Measurements from ENCODE around the gene B3GNT7.
"Not testable (repeated sequence)": the region's sequence is repeated elsewhere in the genome, so short reads cannot be mapped to it uniquely, and the experiment has no call there.

Gene B3GNT7

DNA sequence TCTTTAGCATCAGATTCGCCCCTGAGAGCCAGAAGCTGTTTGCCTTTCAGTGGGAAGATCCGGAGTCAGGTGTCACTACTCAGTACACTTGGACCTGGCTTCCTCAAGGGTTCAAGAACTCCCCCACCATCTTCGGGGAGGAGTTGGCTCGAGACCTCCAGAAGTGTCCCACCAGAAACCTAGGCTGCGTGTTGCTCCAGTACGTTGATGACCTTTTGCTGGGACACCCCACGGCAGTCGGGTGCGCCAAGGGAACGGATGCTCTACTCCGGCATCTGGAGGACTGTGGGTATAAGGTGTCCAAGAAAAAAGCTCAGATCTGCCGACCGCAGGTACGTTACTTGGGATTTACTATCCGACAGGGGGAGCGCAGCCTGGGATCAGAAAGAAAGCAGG, 8.7 kb downstream of the B3GNT7 start:
- DNase-seq, result not testable (repeated sequence)

DNA sequence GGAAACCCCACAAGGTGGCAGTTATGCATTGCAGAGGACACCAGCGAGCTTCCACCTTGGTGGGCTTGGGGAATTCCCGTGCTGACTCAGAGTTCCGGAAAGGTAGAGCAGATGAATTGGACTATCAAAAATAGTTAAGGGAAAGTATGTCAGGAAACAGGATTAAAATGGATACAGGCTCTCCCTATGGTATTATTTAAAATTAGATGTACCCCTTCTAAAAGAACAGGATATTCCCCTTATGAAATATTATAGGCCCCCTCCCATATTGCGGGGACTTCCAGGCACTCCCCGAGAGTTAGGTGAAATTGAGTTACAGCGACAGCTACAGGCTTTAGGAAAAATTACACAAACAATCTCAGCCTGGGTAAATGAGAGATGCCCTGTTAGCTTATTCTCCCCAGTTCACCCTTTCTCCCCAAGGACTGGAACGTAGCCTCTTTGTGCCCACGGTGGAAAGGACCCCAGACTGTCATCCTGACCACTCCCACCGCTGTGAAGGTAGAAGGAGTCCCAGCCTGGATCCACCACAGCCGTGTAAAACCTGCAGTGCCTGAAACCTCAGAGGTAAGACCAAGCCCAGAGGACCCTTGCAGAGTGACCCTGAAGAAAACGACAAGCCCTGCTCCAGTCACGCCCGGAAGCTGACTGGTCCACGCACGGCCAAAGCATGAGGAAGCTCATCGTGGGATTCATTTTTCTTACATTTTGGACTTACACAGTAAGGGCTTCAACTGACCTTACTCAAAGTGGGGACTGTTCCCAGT, 10.3 kb downstream of the B3GNT7 start:
- peak; percentile 31 for DNase-seq

DNA sequence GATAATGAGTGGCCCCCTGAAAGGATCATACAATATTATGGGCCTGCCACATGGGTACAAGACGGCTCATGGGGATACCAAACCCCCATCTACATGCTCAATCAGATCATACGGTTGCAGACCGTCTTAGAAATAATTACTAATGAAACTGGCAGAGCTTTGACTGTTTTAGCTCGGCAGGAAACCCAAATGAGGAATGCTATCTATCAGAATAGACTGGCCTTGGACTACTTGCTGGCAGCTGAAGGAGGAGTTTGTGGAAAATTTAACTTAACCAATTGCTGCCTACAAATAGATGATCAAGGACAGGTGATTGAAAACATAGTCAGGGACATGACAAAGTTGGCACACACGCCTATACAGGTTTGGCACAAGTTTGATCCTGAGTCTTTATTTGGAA, 12.2 kb downstream of the B3GNT7 start:
- not testable (repeated sequence) for DNase-seq

DNA sequence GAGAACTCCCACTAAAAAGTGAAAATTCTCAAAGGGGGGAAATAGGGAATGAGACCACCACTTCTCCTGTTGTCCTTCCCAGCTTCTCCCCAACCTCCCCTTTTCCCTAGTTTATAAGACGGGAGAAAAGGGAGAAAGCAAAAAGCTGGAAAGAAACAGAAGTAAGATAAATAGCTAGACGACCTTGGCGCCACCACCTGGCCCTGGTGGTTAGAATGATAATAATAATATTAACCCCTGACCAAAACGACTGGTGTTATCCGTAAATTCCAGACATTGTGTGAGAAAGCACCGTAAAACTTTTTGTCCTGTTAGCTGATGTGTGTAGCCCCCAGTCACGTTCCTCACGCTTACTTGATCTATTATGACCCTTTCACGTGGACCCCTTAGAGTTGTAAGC, 12.8 kb downstream of the B3GNT7 start:
- DNase-seq, result not testable (repeated sequence)

GRCh38 chr2:231409776-231410175, 14.3 kb downstream of the B3GNT7 start:
- no peak for DNase-seq

DNA sequence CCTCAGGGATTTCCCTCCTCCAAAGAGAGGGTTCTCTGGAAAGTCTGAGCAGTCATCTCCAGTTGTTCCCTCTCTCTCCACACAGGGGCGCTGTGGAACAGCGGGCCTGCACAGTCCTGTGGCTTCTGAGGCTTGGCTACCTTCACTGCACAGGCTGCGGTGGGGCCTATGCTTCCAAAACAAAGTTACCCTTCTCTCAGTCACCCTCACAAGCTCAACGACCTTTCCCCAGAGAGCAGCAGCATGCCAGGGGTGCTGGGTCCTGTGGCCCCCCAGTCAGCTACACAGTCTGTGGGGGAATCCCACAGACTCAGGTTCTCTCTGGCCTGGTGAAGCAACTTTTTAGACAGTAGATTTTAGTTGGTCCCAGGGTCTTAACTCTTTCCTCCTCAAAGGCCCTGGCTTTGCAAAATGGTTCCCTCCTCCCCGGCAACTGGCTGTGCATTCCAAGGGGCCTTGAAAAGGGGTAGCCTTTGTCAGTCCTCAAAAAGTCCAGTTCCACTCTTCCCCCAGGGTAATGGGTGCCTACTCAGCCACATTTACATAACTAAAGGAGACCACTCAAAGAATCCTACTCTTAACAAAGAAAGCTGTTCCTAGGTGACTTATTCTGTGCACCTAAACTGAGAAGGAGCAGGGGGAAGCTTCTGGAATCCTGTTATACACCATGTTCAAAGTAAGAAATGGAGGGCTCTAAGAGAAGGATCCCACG, 14.9 kb downstream of the B3GNT7 start:
- DNase-seq, result no peak

GRCh38 chr2:231411237-231411636, 15.7 kb downstream of the B3GNT7 start:
- DNase-seq, result no peak

DNA sequence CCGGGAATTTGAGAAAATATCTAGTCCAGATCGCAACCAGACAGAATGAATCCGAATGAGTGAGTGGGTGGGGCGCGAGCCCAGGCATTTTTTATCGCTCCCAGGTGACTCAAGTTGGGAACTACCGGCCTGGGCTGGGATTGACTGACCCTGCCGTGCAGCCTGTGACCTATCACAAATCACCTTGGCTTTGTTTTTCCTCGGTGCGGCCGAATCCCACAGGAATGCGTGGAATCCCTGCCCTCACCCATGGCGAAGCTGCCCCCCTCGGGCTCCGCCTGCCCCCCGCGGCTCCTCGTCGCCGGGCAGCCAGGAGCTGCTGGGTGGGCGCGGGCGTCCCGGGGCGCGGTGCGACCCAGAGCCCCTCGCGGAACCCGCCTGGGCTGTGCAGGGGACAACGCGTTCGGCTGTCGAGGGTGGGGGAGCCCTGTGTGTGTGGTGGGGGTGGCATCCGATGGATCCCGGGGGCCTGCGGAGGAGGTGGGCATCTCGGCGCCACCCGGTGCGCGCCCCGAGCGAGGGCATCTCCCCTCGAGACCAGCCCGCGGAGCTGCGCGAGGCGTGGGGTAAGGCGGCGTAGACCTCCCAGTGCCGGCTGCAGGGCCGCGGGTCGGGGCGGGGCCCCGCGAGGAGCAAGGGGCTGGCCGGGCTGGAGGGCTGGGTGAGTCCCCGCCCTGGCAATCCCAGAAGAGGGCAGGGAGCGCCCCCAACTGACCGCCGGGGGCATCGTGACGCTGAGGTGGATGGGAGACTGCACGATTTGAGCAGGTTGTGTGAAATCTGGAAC, 16.5 kb downstream of the B3GNT7 start:
- peak; percentile 84 for DNase-seq

GRCh38 chr2:231412618-231412963, 17.1 kb downstream of the B3GNT7 start:
- no peak for DNase-seq

GRCh38 chr2:231413456-231413855, 17.9 kb downstream of the B3GNT7 start:
- DNase-seq, result no peak

- no peak for DNase-seq
These were observed 18.5 kb downstream of the B3GNT7 start for GRCh38 chr2:231413921-231414476.

- no peak for DNase-seq
These were observed 19.5 kb downstream of the B3GNT7 start for GRCh38 chr2:231415029-231415428.

- DNase-seq, result no peak
These were observed 23.5 kb downstream of the B3GNT7 start for GRCh38 chr2:231418820-231419640.

DNA sequence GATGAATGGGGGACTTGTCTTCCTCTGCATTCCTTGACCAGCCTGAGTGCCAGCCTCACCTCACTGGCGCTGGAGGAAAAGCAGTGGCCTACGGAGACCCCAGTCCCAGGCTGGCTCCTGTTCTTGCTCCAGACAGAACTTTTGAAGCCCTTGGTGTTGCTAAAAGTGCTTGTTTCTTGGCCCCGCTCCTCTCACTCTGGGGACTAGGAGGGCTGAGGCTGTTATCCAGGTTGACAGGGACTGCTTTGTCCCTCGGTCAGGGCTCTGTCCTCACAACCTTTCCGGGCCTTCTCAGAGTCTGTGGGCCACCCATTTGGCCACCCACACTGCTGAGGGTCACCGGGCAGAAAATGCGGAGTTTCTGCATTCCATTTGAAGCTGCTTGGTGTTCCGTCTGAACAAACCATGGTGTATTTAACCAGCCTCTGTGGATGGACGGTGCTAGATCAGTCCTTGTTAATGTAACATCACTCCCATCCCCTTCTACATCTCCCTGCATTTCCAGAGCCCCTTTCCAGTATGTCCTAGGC, 25.6 kb downstream of the B3GNT7 start:
- no peak for DNase-seq

- no peak for DNase-seq
These were observed 26.5 kb downstream of the B3GNT7 start for GRCh38 chr2:231422056-231422455.

DNA sequence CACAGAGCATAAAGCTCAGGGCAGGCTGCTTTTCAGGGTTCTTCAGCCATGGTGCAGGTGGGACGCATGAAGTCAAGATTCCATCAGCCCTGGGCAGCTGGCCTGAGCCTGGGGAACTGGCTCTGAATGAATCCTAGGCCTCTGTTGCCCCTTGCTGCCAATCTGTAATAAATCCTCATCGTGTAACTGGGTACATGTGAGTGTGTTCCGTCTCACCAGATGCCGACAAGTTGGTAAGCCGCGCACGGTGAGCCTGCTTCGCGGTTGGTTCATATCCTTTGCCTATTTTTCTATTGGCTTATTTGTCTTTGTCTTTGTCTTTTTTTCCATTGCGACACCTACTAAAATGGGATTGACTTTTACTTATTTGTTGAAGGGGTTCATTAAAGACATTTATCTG, 27.7 kb downstream of the B3GNT7 start:
- no peak for DNase-seq

GRCh38 chr2:231425291-231425810, 29.8 kb downstream of the B3GNT7 start:
- DNase-seq, result no peak

DNA sequence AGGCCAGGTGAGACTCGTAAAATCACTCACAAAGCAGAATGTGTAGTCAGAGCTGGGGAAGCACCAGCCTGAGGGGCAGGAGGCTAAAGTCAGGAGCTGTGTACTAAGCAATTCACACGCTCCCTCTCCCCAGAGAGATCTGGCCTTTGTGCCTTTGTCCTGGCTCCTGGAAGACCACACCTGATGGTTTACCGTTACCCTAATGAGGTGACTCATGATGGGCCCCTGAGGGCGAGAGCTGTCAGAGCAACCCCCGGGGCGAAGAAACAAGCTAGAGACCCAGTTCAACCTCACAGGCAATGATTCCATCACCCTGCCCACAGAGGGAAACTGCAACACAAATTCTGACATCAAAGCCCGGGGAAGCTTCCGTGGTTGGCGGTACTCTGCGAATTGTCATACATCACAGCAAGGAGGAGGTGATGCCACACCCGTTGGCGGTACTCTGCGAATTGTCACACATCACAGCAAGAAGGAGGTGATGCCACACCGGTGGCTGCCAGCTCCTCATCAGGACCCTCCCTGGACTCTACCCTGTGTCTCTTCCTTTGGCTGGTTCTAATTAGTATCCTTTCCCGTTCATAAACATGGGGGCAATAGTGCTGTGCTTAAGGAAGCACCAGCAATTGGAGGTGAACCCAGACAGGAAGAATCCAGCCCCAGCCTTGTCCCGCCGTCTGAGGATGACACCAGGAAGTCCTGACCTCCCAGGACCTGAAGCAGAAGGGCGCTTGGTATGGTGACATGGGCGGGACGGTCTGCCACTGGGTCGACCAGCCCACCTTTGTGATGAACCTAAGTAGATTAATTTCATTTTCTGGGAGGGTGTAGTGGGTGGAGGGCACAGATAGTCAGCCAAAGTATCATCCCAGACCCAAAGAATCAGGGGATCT, 30.5 kb downstream of the B3GNT7 start:
- DNase-seq, result peak; percentile 78

DNA sequence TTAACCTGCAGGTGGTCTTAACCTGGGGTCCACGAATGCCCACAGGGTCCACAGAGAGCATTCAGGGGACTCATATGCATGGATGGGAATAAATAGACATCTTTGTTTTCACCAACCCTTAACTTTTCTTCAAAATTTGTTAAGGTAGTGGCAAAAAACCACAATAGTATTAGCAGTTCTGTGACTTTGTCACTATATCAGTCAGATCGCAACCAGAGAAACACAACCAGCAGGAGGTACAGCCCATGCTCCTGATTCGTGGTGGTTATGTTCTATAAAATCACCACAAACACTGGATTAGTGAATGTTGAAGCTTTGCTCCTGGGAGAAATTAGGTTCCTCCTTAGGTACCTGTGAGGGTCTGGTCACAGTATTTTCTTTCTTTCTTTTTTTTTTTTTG, 31.6 kb downstream of the B3GNT7 start:
- no peak for DNase-seq

GRCh38 chr2:231429152-231429551, 33.6 kb downstream of the B3GNT7 start:
- no peak for DNase-seq

- DNase-seq, result no peak
These were observed 34.4 kb downstream of the B3GNT7 start for GRCh38 chr2:231429901-231430300.

Measured in activated gamma-delta T cell treated with Interleukin-2 at 50 U/mL for 16 hours (primary cell).